NCI-H510A (cell line): ENCODE results near the gene MSH6.

Experiments used
- DNase-seq: peaks from one replicate; lab custom pipeline; 2025; lab: John Stamatoyannopoulos, UW

The MSH6 gene

GRCh38 chr2:47782671-47783485 is at the start of gene MSH6:
Gene MSH6 (plus strand): TSS chr2:47783145. CDS start chr2:47783234, 89 bp downstream.
- DNase-seq: peak; percentile 85

- DNase-seq: no peak
Observed at GRCh38 chr2:47735136-47735869, 47.6 kb upstream of the MSH6 start.

- no peak for DNase-seq
Observed at GRCh38 chr2:47735912-47736311, 47.0 kb upstream of the MSH6 start.

GRCh38 chr2:47737191-47737975 is 45.6 kb upstream of the MSH6 start:
- DNase-seq: no peak

- DNase-seq: no peak
Observed at GRCh38 chr2:47738331-47738730, 44.6 kb upstream of the MSH6 start.

GRCh38 chr2:47741101-47741500 is 41.8 kb upstream of the MSH6 start:
- DNase-seq: no peak

GRCh38 chr2:47741637-47742036 is 41.3 kb upstream of the MSH6 start:
- no peak for DNase-seq

GRCh38 chr2:47744074-47744473 is 38.9 kb upstream of the MSH6 start:
- DNase-seq: no peak

- DNase-seq: no peak
Observed at GRCh38 chr2:47747878-47748277, 35.1 kb upstream of the MSH6 start.

GRCh38 chr2:47751856-47752414 is 31.0 kb upstream of the MSH6 start:
- DNase-seq: no peak

- DNase-seq: no peak
Observed at GRCh38 chr2:47767497-47767844, 15.5 kb upstream of the MSH6 start.

- DNase-seq: peak; percentile 13
Observed at GRCh38 chr2:47767880-47768609, 14.9 kb upstream of the MSH6 start.

GRCh38 chr2:47769318-47769717 is 13.6 kb upstream of the MSH6 start:
- DNase-seq: no peak

- DNase-seq: no peak
Observed at GRCh38 chr2:47771211-47771610, 11.7 kb upstream of the MSH6 start.

- no peak for DNase-seq
Observed at GRCh38 chr2:47772343-47772742, 10.6 kb upstream of the MSH6 start.

GRCh38 chr2:47774567-47774966 is 8.4 kb upstream of the MSH6 start:
- DNase-seq: no peak

- no peak for DNase-seq
Observed at GRCh38 chr2:47777277-47777937, 5.5 kb upstream of the MSH6 start.

GRCh38 chr2:47778698-47779425 is 4.1 kb upstream of the MSH6 start:
- no peak for DNase-seq

- DNase-seq: no peak
Observed at GRCh38 chr2:47779426-47779790, 3.5 kb upstream of the MSH6 start.

- DNase-seq: no peak
Observed at GRCh38 chr2:47782381-47782670, 619 bp upstream of the MSH6 start.
